SK-N-MC (cell line): ENCODE data around the gene OPRM1.

Experiments used
- EZH2 ChIP-seq: fragments of 200-600 bp; sonication (generic); IDR thresholded peaks from one replicate; pipeline ENCODE4 v1.6.1; 2017; ENCODE audit warnings: antibody characterized with exemption
- POLR2AphosphoS5 ChIP-seq: IDR thresholded peaks from 2 replicates; pipeline ENCODE4 v1.6.1; 2012; ENCODE audit warnings: mild to moderate bottlenecking, low read depth, low read length, borderline replicate concordance

GRCh38 chr6:154122195-154122925 lies 83.3 kb downstream of the OPRM1 start:
- TF ChIP-seq EZH2 (no peak), POLR2AphosphoS5 (no peak)
